Neural progenitor cell (in vitro differentiated cells): ENCODE data around the gene PRICKLE1. TPM values are rescaled to one million over a fixed set of nuclear protein-coding genes. Genes with fewer than 3 reads are reported as not detected.
A peak's percentile ranks its signal among the peaks of the same experiment; 100 is the strongest.

Source experiments
- DNase-seq: peaks from one replicate; pipeline ENCODE4 v3.0.0-alpha.2; 2016; ENCODE audit warnings: low spot score
- H2AFZ ChIP-seq: fragments of 200-600 bp; sonication (generic); replicated peaks from 2 replicates; pipeline ENCODE4 v1.6.1; 2016; ENCODE audit warnings: antibody characterized with exemption
- H3F3A ChIP-seq: fragments of 200-600 bp; sonication (generic); 2 replicates; pipeline ENCODE4 v1.6.1; 2016; ENCODE audit warnings: antibody characterized with exemption, low read depth
- H3K27ac ChIP-seq: fragments of 200-600 bp; sonication (generic); 2 replicates; pipeline ENCODE4 v1.5.1; 2016; ENCODE audit warnings: mild to moderate bottlenecking
- H3K27me3 ChIP-seq: fragments of 200-600 bp; sonication (generic); 2 replicates; pipeline ENCODE4 v1.6.1; 2016; ENCODE audit warnings: mild to moderate bottlenecking, moderate library complexity
- H3K36me3 ChIP-seq: fragments of 200-600 bp; sonication (generic); 2 replicates; pipeline ENCODE4 v1.5.1; 2016
- H3K4me1 ChIP-seq: fragments of 200-600 bp; sonication (generic); 2 replicates; pipeline ENCODE4 v1.6.1; 2016; ENCODE audit warnings: mixed run types
- H3K4me2 ChIP-seq: fragments of 200-600 bp; sonication (generic); 2 replicates; pipeline ENCODE4 v1.6.1; 2016
- H3K4me3 ChIP-seq: fragments of 200-600 bp; sonication (generic); 2 replicates; pipeline ENCODE4 v1.5.1; 2016
- H3K79me2 ChIP-seq: fragments of 200-600 bp; sonication (generic); 2 replicates; pipeline ENCODE4 v1.6.1; 2016; ENCODE audit warnings: low read depth
- H3K9ac ChIP-seq: fragments of 200-600 bp; sonication (generic); 2 replicates; pipeline ENCODE4 v1.6.1; 2016
- H3K9me3 ChIP-seq: fragments of 200-600 bp; sonication (generic); 2 replicates; pipeline ENCODE4 v1.5.1; 2016; ENCODE audit warnings: low read depth
- H4K20me1 ChIP-seq: fragments of 200-600 bp; sonication (generic); 2 replicates; pipeline ENCODE4 v1.6.1; 2016; ENCODE audit warnings: low read depth
- H3K27ac Mint-ChIP-seq: 3 replicates; pipeline ENCODE4 v1.8.0; 2021; ENCODE audit warnings: mixed read lengths
- H3K27me3 Mint-ChIP-seq: 2 replicates; pipeline ENCODE4 v1.8.0; 2022; ENCODE audit warnings: low read depth, mild to moderate bottlenecking, inconsistent platforms, moderate library complexity, mixed read lengths; ENCODE audit not compliant: insufficient read depth
- H3K36me3 Mint-ChIP-seq: 3 replicates; pipeline ENCODE4 v1.8.0; 2021; ENCODE audit warnings: mixed read lengths
- H3K4me1 Mint-ChIP-seq: 3 replicates; pipeline ENCODE4 v1.8.0; 2021; ENCODE audit warnings: mixed read lengths
- H3K4me3 Mint-ChIP-seq: 3 replicates; pipeline ENCODE4 v1.8.0; 2021; ENCODE audit warnings: mild to moderate bottlenecking, moderate library complexity, mixed read lengths
- H3K9me3 Mint-ChIP-seq: 3 replicates; pipeline ENCODE4 v1.8.0; 2020; ENCODE audit warnings: mixed read lengths
- CTCF ChIP-seq: fragments of 200-600 bp; sonication (generic); IDR thresholded peaks from 2 replicates; pipeline ENCODE4 v1.5.1; 2017; ENCODE audit warnings: antibody characterized with exemption, mild to moderate bottlenecking
- EZH2 ChIP-seq: fragments of 200-600 bp; sonication (generic); IDR thresholded peaks from 2 replicates; pipeline ENCODE4 v1.6.1; 2017; ENCODE audit warnings: antibody characterized with exemption, mild to moderate bottlenecking, moderate library complexity
- EZH2phosphoT487 ChIP-seq: fragments of 200-600 bp; sonication (generic); IDR thresholded peaks from 2 replicates; pipeline ENCODE4 v1.6.1; 2017; ENCODE audit warnings: antibody characterized with exemption
- total RNA-seq: library from RNA; depleted of rRNA; stranded (reverse); fragments of >200 nt; gene quantifications from 2 replicates; pipeline ENCODE4 v1.2.3, GENCODE V29; 2015; ENCODE audit warnings: low replicate concordance

Gene PRICKLE1
- total RNA-seq, 1 donor from 2014 or later = 4.0 TPM

- H3K4me3 Mint-ChIP-seq = no peak overlapping the region
- H3K27ac Mint-ChIP-seq = no peak overlapping the region
- H3K36me3 Mint-ChIP-seq = no peaks in the 10 kb centered on the region
- H3K27me3 ChIP-seq = peaks cover 24% of the 10 kb centered on the region
- H3K36me3 ChIP-seq = no peaks in the 10 kb centered on the region
- no peak overlapping the region for H3K4me2 ChIP-seq
- H3K79me2 ChIP-seq = no peaks in the 10 kb centered on the region
- no peaks in the 10 kb centered on the region for H3K4me1 ChIP-seq
- H3K27me3 Mint-ChIP-seq = no peaks in the 10 kb centered on the region
- peaks cover 2% of the 10 kb centered on the region for H3K4me1 Mint-ChIP-seq
- no peaks in the 10 kb centered on the region for H3K9me3 Mint-ChIP-seq
- no peak for TF ChIP-seq CTCF
- TF ChIP-seq EZH2 = no peak
- TF ChIP-seq EZH2phosphoT487 = no peak
- no peaks in the 10 kb centered on the region for H4K20me1 ChIP-seq
- no peaks in the 10 kb centered on the region for H3F3A ChIP-seq
- no peak overlapping the region for H3K4me3 ChIP-seq
- H3K9me3 ChIP-seq = no peaks in the 10 kb centered on the region
- no peak overlapping the region for H3K9ac ChIP-seq
- DNase-seq = no peak
- no peak overlapping the region for H3K27ac ChIP-seq
- no peak overlapping the region for H2AFZ ChIP-seq
Observed at GRCh38 chr12:42557586-42558172, 31.9 kb downstream of the PRICKLE1 start.

- H2AFZ ChIP-seq = no peak overlapping the region
- no peaks in the 10 kb centered on the region for H3F3A ChIP-seq
- no peak overlapping the region for H3K27ac ChIP-seq
- no peak overlapping the region for H3K4me3 Mint-ChIP-seq
- TF ChIP-seq CTCF (no peak), EZH2 (no peak), EZH2phosphoT487 (no peak)
- H3K9ac ChIP-seq = no peak overlapping the region
- no peaks in the 10 kb centered on the region for H4K20me1 ChIP-seq
- DNase-seq = no peak
- no peaks in the 10 kb centered on the region for H3K36me3 ChIP-seq
- peaks cover 32% of the 10 kb centered on the region for H3K27me3 ChIP-seq
- no peaks in the 10 kb centered on the region for H3K36me3 Mint-ChIP-seq
- H3K79me2 ChIP-seq = no peaks in the 10 kb centered on the region
- H3K9me3 ChIP-seq = no peaks in the 10 kb centered on the region
- no peaks in the 10 kb centered on the region for H3K9me3 Mint-ChIP-seq
- H3K4me3 ChIP-seq = no peak overlapping the region
- no peak overlapping the region for H3K4me2 ChIP-seq
- no peaks in the 10 kb centered on the region for H3K4me1 ChIP-seq
- no peak overlapping the region for H3K27ac Mint-ChIP-seq
- no peaks in the 10 kb centered on the region for H3K27me3 Mint-ChIP-seq
- H3K4me1 Mint-ChIP-seq = peaks cover 6% of the 10 kb centered on the region
Observed at GRCh38 chr12:42556917-42557316, 32.6 kb downstream of the PRICKLE1 start.

GRCh38 chr12:42552822-42553221 lies 36.7 kb downstream of the PRICKLE1 start:
- no peaks in the 10 kb centered on the region for H3K36me3 Mint-ChIP-seq
- H3K27ac Mint-ChIP-seq = no peak overlapping the region
- no peaks in the 10 kb centered on the region for H3K9me3 Mint-ChIP-seq
- Histone ChIP-seq H3K4me2 (peak overlapping the region; percentile 81), H3K27me3 (peaks cover 54% of the 10 kb centered on the region), H3F3A (no peaks in the 10 kb centered on the region), H4K20me1 (no peaks in the 10 kb centered on the region), H3K36me3 (no peaks in the 10 kb centered on the region), H3K4me3 (peak overlapping the region; percentile 53), H3K9ac (no peak overlapping the region), H3K9me3 (no peaks in the 10 kb centered on the region), H3K27ac (no peak overlapping the region), H2AFZ (peak overlapping the region; percentile 48), H3K79me2 (no peaks in the 10 kb centered on the region), H3K4me1 (no peaks in the 10 kb centered on the region)
- TF ChIP-seq EZH2phosphoT487 (no peak), EZH2 (no peak), CTCF (no peak)
- peak; percentile 63 for DNase-seq
- H3K4me3 Mint-ChIP-seq = peak overlapping the region; percentile 77
- H3K4me1 Mint-ChIP-seq = peaks cover 6% of the 10 kb centered on the region
- H3K27me3 Mint-ChIP-seq = peaks cover 2% of the 10 kb centered on the region
